ENCODE data around the gene ABCC4.

DNA sequence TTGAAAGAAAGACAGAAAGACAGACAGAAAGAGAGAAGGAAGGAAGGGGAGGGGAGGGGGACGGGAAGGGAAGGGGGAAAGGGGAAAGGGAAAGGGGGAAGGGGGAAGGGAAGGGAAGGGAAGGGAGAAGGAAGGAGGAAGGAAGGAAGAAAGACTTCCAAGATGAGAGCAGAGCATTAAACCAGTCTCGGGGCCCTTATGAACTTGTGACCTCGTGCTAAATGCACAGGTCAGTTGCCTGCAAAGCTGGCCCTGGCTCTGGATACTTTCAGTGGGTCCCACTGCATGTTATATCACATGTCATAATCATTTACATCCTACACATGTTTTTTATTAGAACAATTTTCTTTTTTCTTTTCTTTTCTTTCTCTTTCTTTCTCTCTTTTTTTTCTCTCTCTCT lies 24.2 kb upstream of the ABCC4 start:
- TF ChIP-seq, protein P1, sequence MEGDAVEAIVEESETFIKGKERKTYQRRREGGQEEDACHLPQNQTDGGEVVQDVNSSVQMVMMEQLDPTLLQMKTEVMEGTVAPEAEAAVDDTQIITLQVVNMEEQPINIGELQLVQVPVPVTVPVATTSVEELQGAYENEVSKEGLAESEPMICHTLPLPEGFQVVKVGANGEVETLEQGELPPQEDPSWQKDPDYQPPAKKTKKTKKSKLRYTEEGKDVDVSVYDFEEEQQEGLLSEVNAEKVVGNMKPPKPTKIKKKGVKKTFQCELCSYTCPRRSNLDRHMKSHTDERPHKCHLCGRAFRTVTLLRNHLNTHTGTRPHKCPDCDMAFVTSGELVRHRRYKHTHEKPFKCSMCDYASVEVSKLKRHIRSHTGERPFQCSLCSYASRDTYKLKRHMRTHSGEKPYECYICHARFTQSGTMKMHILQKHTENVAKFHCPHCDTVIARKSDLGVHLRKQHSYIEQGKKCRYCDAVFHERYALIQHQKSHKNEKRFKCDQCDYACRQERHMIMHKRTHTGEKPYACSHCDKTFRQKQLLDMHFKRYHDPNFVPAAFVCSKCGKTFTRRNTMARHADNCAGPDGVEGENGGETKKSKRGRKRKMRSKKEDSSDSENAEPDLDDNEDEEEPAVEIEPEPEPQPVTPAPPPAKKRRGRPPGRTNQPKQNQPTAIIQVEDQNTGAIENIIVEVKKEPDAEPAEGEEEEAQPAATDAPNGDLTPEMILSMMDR (conservative IDR thresholded peaks at IDR 0.05; ENCODE audit: low read depth, low read length) = no peak
- no peak for TF ChIP-seq EZH2 (IDR thresholded peaks at IDR 0.05; ENCODE audit: borderline replicate concordance, low read depth, low read length, poor library complexity, severe bottlenecking)

Measured in A673 (cell line).